Natural killer cell treated with Interleukin-12 subunit alpha and Interleukin-12 subunit beta and Interleukin-15 and Interleukin-18, amount 100 ng/mL, for 72 hours (primary cell): ENCODE measurements around the gene C10orf95. TPM values are rescaled to one million over a fixed set of nuclear protein-coding genes. Genes with fewer than 3 reads are reported as not detected.
"Not testable (repeated sequence)": the region's sequence is repeated elsewhere in the genome, so short reads cannot be mapped to it uniquely, and the experiment has no call there.

Experiments used
- ATAC-seq, 2 donors: fragments of 150-1000 bp; cut with Tn5 transposase in 1 of 2; sonication (Bioruptor Pico), chemical (Tn5 transposase) in 1 of 2; 2 replicates each; pipeline ENCODE4 v1.10.0; 2021
- DNase-seq: peaks from one replicate; pipeline ENCODE4 v3.0.0; 2022; ENCODE audit warnings: low spot score
- H3K27ac Mint-ChIP-seq, 2 donors: 1 replicate in 1 of 2; 2 replicates in 1 of 2; pipeline ENCODE4 v1.8.0; 2022; ENCODE audit warnings: mixed read lengths in 2 of 2, mild to moderate bottlenecking in 1 of 2, moderate library complexity in 1 of 2
- H3K27me3 Mint-ChIP-seq, 2 donors: 1 replicate in 1 of 2; 2 replicates in 1 of 2; pipeline ENCODE4 v1.8.0; 2022; ENCODE audit warnings: mixed read lengths in 2 of 2
- H3K36me3 Mint-ChIP-seq: one replicate; pipeline ENCODE4 v1.8.0; 2022; ENCODE audit warnings: mixed read lengths
- H3K4me1 Mint-ChIP-seq, 2 donors: 1 replicate in 1 of 2; 2 replicates in 1 of 2; pipeline ENCODE4 v1.8.0; 2022; ENCODE audit warnings: low read depth in 2 of 2, mixed read lengths in 2 of 2, mild to moderate bottlenecking in 1 of 2
- H3K4me3 Mint-ChIP-seq: one replicate; pipeline ENCODE4 v1.8.0; 2022; ENCODE audit warnings: mixed read lengths
- H3K9me3 Mint-ChIP-seq: 2 replicates; pipeline ENCODE4 v1.8.0; 2022; ENCODE audit warnings: mixed read lengths
- total RNA-seq, 2 donors: library from RNA; stranded (reverse); gene quantifications; one replicate each; pipeline ENCODE4 v1.2.3, GENCODE V29; 2022

C10orf95 gene, protein sequence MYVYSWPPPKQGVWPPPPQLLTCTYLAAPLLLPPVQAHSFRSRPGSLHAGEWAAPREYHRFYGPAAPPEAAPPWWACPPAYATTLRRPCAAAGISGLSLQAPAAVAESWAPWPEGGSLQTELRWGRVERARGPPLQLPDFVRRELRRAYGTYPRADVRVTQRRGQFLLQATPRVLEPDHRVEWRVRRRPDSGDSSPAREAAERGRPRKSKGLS
- total RNA-seq = under 1 TPM in 1 of 2 donors, not detected in 1; 0.98 TPM

DNA sequence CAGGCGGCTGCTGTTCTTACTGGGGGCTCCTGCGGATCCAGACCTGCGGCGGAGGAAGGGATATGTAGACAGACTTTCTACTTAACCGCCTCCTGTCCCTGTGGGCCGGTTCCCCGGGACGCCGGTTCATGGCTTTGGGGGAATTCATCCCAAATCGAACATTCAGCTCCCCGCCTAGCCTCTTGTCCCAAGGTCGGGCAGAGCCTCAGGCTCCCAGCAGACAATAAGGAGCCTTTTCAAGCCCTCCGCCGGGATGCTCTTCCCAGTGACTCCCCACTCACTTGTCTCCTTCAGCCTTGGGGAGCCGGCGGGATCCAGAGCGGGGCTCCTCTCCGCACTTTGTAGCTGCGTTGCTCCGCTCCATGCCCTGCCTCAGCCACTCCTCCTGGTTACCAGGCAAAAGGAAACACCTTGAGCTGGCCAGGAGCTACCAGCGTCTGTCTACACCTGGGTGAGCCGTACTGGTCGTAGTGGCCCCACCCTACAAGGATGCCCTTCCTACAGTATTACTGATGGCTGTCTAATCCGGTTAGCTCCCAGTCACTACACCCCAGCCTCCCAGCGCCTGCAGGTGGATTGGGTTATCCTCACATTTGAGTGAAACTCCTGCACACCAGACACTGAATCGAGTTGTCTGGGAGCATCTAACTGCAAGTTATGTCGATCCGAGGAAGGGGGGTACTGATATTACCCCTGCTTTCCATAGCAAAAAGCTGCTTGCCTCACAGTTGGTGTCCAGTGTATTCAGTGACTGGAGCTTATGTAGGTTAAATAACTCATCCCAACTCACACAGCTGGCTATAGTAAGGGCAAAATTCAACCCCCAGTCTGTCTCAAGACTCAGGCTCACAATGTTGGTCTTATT lies at the start of gene C10orf95:
C10orf95 (minus strand) TSS at position 439 of the 865 bp plus-strand sequence. CDS start 450 bp downstream, outside the sequence.
- Mint-ChIP-seq H3K4me1 (peaks cover 19 to 26% of the 10 kb centered on the region in 2 donors), H3K9me3 (no peaks in the 10 kb centered on the region), H3K27me3 (no peaks in the 10 kb centered on the region), H3K4me3 (peak within 1 kb of the TSS; percentile 81), H3K27ac (peak within 1 kb of the TSS; percentile 89 to 93), H3K36me3 (peaks cover 7% of the 10 kb centered on the region)
- DNase-seq = no peak
- ATAC-seq = no peak

DNA sequence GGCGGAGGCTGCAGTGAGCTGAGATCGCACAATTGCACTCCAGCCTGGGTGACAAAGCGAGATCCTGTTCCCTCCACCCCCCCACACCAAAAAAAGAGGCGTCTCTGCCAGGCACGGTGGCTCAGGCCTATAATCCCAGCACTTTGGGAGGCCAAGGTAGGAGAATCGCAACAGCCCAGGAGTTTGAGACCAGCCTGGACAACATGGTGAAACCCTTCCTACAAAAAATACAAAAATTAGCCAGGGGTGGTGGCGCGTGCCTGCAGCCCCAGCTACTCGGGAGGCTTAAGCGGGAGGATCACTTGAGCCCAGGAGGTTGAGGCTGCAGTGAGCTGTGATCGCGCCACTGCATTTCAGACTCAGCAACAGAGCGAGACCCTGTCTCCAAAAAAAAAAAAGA lies 49.3 kb upstream of the C10orf95 start:
- H3K27ac Mint-ChIP-seq, DNase-seq, H3K27me3 Mint-ChIP-seq, H3K4me3 Mint-ChIP-seq, ATAC-seq, H3K36me3 Mint-ChIP-seq, H3K9me3 Mint-ChIP-seq: not testable (repeated sequence)
- peaks cover 20 to 26% of the 10 kb centered on the region in 2 donors for H3K4me1 Mint-ChIP-seq

DNA sequence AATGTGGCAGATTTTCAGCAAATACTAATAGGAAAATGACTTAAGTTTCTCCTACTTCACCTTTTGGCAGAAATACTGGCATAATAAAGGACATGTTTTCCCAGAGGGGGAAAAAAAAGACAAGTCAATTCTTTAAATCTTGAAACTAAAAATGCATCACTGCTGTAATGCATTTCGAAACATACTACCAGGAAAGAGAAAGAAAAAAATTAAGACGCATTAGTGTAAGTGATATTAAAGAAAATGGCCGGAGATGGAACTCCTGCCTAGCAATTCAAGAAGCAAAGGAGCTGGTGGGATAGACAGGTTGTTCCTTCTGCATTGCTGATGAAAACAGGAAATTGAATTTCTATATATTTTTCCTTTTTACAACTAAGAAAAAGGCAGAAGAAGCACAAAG lies 48.0 kb upstream of the C10orf95 start:
- Mint-ChIP-seq H3K27ac (peak overlapping the region; percentile 8 to 47), H3K27me3 (no peaks in the 10 kb centered on the region), H3K4me1 (peaks cover 12 to 13% of the 10 kb centered on the region in 2 donors), H3K9me3 (no peaks in the 10 kb centered on the region), H3K36me3 (no peaks in the 10 kb centered on the region), H3K4me3 (peak overlapping the region; percentile 22)
- DNase-seq = no peak
- no peak for ATAC-seq

DNA sequence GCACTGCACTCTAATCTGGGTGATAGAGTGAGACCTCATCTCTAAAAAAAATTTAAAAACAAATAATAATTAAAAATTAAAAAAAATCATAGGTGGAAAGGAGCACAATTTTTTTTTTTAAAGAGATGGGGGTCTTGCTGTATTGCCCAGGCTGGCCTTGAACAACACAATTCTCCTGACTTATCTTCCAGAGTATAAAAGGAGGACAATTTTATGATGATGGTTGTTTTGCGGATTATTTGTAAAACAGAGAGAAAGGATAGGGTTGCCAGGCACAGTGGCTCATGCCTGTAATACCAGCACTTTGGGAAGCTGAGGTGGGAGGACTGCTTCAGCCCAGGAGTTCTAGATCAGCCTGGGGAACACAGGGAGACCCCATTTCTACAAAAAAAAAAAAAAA lies 46.2 kb upstream of the C10orf95 start:
- ATAC-seq (no peak), DNase-seq (no peak)
- no peak overlapping the region for H3K27ac Mint-ChIP-seq
- H3K27me3 Mint-ChIP-seq = no peaks in the 10 kb centered on the region
- peaks cover 23% of the 10 kb centered on the region in 2 donors for H3K4me1 Mint-ChIP-seq
- H3K4me3 Mint-ChIP-seq = no peak overlapping the region
- no peaks in the 10 kb centered on the region for H3K36me3 Mint-ChIP-seq
- H3K9me3 Mint-ChIP-seq = no peaks in the 10 kb centered on the region

DNA sequence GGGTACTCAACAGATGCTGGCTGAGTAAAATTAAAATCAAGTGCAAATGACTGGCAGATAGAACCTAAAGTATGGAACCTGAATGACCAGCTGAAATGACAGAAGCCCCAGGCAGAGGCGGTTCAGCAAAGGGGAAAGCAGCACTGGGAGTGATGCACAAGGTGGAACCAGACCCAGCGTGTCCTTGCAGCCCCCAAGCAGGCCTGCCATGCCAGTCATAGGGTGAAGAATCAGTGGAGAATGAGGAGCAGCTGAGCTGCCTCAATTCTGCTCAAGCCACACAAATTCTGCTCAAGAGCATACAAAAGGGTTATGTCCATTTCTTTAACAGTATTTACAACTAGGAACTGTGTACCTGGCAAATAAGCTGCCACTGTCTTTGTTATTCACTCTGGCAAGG lies 42.4 kb upstream of the C10orf95 start:
- Mint-ChIP-seq H3K36me3 (no peaks in the 10 kb centered on the region), H3K4me1 (peaks cover 19 to 20% of the 10 kb centered on the region in 2 donors), H3K27ac (peak overlapping the region in 1 of 2 donors; percentile 33), H3K4me3 (no peak overlapping the region), H3K9me3 (no peaks in the 10 kb centered on the region), H3K27me3 (no peaks in the 10 kb centered on the region)
- no peak for DNase-seq
- ATAC-seq = no peak

DNA sequence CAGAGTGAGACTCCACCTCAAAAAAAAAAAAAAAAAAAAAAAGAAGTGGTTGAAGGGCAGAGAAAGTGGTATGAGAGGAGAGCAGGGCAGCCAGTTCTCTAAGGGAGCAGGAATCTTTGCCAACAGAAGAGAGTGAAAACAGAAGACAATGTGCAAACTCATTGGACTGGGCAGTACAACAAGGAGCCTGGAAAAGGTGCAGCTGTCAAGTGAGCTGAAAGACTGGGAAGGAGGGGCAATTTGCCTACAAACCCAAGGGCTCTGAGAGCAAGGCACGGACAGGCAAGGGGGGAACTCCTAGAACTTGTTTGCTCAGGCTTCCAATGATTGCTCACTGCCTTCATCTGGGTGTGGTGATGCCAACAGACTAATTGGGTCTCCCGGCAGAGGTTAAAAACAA lies 41.6 kb upstream of the C10orf95 start:
- Mint-ChIP-seq H3K4me3 (no peak overlapping the region), H3K27me3 (no peaks in the 10 kb centered on the region), H3K36me3 (no peaks in the 10 kb centered on the region), H3K4me1 (peaks cover 17 to 20% of the 10 kb centered on the region in 2 donors), H3K27ac (peak overlapping the region in 1 of 2 donors; percentile 33), H3K9me3 (no peaks in the 10 kb centered on the region)
- ATAC-seq (no peak), DNase-seq (no peak)

DNA sequence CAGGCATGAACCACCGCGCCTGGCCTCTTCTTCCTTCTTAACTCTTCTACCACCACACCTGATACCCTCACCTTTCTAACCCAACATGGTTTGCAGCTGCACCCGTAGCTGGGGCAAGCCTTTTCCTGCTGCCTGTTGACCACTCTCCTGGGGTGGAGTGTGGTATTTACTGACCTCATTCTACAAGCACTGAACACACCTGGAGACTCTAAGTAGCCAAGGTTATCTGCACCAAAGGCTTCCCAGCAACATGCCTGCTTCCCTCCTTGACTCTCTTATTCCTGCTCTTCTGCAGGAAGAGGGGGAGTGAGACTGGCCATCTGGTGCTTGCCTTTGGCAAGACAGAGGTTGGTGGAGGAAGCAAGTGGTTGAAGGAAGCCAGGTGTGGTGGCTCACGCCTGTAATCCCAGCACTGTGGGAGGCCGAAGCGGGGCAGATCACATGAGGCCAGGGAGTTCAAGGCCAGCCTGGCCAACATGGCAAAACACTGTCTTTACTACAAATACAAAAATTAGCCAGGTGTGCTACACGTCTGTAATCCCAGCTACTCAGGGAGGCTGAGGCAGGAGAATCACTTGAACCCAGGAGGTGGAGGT lies 41.1 kb upstream of the C10orf95 start:
- H3K9me3 Mint-ChIP-seq = no peaks in the 10 kb centered on the region
- H3K36me3 Mint-ChIP-seq = no peaks in the 10 kb centered on the region
- peaks cover 17 to 20% of the 10 kb centered on the region in 2 donors for H3K4me1 Mint-ChIP-seq
- peak overlapping the region in 1 of 2 donors; percentile 10 for H3K27ac Mint-ChIP-seq
- DNase-seq = no peak
- H3K4me3 Mint-ChIP-seq = no peak overlapping the region
- ATAC-seq = no peak
- no peaks in the 10 kb centered on the region for H3K27me3 Mint-ChIP-seq

DNA sequence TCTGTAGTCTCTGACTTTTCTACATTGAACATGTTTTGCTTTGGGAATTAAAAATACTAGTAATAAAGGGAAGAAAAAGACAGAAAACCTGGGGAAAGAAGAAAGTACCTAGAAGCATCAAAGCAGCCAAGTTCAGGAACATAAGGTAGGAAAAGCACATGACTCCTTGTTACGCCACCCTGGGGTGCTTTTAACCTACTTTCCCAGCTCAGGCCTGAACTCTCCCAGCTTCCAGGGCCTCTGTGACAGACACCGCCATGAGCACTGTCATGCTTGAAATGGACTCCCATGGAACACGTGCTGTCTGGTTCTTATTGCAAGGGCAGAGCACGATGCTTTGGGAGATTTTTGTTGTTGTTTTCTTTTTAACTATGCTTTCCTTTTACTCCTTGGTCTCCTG lies 39.8 kb upstream of the C10orf95 start:
- H3K27me3 Mint-ChIP-seq = no peaks in the 10 kb centered on the region

DNA sequence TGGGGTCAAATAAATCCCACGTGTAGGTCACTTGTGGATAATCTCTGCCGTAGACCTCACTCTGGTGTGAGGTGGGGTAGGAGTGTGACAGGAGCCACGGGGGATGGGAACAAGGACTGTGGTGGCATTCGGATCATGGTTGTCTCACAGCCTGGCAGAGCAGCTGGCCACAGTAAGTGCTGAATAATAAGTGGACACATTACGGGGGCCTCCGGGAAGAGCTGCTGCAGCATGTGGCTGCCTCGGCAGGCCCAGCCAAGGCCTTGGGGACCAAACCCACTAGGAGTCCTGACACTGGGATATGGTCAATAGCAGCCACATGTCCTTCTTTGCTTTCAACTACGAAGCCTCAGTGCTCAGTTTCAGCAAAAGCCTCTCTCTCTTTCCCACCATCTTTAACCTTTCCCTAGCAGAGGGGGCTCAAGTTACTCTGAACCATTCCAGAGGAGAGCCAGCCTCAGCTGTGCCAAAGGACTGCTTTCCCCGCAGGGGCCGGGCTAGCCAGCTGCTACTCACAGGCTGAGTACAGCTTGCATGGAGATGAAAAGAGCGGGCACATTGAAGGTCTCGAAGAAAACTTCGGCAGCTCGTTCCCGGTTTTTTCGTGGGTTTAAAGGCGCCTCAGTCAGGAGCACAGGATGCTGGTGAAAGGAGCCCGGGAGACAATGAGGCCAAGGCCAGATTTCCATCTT lies 33.9 kb upstream of the C10orf95 start:
- Mint-ChIP-seq H3K27ac (no peak overlapping the region), H3K36me3 (no peaks in the 10 kb centered on the region), H3K9me3 (no peaks in the 10 kb centered on the region), H3K4me1 (no peaks in the 10 kb centered on the region), H3K4me3 (no peak overlapping the region), H3K27me3 (no peaks in the 10 kb centered on the region)
- DNase-seq (no peak), ATAC-seq (no peak)

More for the DNA sequence above, 39.8 kb upstream of the C10orf95 start:
- ATAC-seq = no peak
- H3K9me3 Mint-ChIP-seq = no peaks in the 10 kb centered on the region
- peaks cover 17% of the 10 kb centered on the region in 2 donors for H3K4me1 Mint-ChIP-seq
- no peak for DNase-seq
- no peak overlapping the region for H3K4me3 Mint-ChIP-seq
- H3K27ac Mint-ChIP-seq = peak overlapping the region in 1 of 2 donors; percentile 43
- no peaks in the 10 kb centered on the region for H3K36me3 Mint-ChIP-seq

DNA sequence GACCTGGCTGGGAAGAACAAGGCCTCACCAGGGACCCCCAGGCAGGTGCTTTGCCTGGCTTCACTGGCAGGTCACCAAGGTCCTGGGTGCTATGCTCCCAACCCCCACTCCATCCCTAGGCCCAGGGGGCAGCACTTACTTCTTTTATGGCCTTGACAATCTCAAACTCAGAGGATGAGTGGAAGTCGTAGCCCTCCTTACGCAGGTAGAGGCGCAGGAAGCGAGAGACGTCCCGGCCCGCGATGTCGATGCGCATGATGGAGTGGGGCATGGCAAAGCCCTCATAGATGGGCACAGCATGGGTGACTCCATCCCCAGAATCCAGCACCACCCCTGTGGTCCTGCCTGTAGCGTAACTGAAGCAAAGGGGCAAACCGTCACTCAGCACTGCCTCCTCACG lies 32.7 kb upstream of the C10orf95 start:
- Mint-ChIP-seq H3K36me3 (no peaks in the 10 kb centered on the region), H3K27ac (no peak overlapping the region), H3K4me1 (peaks cover 2 to 4% of the 10 kb centered on the region in 2 donors), H3K27me3 (no peaks in the 10 kb centered on the region), H3K4me3 (no peak overlapping the region), H3K9me3 (no peaks in the 10 kb centered on the region)
- DNase-seq = no peak
- no peak for ATAC-seq

DNA sequence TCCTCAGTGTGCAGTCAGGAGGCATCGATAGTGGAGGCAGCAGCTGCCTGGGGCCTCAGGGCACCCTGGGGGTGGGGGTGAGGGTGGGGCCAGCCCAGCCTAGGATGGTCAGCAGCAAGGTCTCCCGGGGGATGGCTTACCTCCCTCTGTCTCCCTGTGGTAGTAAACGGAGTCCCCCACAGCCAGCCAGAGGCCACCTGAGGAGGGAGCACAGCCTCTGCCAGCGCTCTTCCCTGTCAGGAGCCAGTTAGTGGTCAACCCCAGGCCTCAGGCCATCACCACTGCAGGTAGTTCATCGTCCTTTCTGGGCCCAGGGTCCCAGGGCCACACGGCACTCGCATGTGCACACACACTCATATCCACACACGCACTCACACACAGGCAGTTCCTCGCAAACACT lies 29.1 kb upstream of the C10orf95 start:
- no peak for DNase-seq
- Mint-ChIP-seq H3K27me3 (no peaks in the 10 kb centered on the region), H3K9me3 (no peaks in the 10 kb centered on the region), H3K36me3 (no peaks in the 10 kb centered on the region), H3K4me1 (peaks cover 6 to 7% of the 10 kb centered on the region in 2 donors), H3K27ac (no peak overlapping the region), H3K4me3 (no peak overlapping the region)
- ATAC-seq = no peak

DNA sequence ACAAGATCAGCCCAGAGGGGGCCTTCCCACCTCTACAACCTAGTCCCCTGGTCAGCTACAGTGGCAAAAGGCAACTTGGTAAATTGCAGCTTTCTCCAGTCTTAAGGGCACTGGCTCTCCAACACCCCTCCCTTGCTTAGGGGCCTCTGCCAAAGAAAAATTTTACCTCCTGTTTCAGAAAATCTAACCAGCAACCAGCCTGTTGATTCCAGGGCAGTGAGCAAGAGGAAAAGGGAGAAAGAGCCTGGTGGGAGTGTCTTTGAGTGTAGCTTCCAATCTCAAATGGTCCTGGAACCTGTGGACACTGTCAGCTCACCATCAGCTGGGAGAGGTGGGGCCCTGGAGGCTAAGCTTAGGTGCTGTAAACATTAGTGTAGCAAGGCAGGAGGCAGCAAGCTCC lies 28.3 kb upstream of the C10orf95 start:
- H3K9me3 Mint-ChIP-seq = no peaks in the 10 kb centered on the region
- no peak for DNase-seq
- H3K27me3 Mint-ChIP-seq = no peaks in the 10 kb centered on the region
- no peak for ATAC-seq
- peak overlapping the region in 1 of 2 donors; percentile 84 for H3K27ac Mint-ChIP-seq
- no peak overlapping the region for H3K4me3 Mint-ChIP-seq
- no peaks in the 10 kb centered on the region for H3K36me3 Mint-ChIP-seq
- peaks cover 6 to 7% of the 10 kb centered on the region in 2 donors for H3K4me1 Mint-ChIP-seq

DNA sequence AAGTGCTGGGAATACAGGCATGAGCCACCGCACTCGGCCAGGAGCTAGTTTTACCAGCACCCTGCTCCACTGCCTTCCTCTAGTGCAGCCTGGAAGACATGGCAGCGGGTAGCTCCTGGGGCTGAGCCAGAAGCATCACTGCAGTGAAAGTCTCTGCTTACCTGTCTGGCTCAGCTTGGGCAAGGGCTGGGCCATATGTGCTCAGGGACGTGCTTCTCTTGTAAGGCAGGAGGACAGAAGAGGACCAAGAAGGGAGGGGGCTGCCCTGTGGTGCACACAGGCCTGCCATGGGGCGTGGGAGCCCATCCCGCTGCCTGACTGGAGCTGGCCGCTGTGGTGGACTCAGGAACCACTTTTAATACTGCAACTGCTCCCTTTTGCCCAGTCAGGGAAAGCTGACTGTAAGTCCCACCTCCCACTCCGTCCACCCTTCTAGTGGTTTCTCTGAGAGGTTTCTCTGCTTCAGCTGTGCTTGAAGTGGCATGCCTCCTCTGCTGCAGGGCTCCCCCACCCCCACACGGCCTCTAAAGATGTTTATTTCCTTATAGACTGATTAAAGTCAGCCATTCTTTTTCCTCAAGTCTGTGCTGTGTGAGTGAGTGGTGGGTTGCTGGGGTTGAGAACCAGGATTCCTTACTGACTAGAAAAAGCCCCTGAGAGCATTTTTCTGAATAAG lies 25.3 kb upstream of the C10orf95 start:
- H3K27ac Mint-ChIP-seq = peak overlapping the region in 1 of 2 donors; percentile 12
- H3K27me3 Mint-ChIP-seq = no peaks in the 10 kb centered on the region
- H3K36me3 Mint-ChIP-seq = no peaks in the 10 kb centered on the region
- DNase-seq = no peak
- H3K9me3 Mint-ChIP-seq = no peaks in the 10 kb centered on the region
- no peak for ATAC-seq
- H3K4me1 Mint-ChIP-seq = peaks cover 11 to 18% of the 10 kb centered on the region in 2 donors
- H3K4me3 Mint-ChIP-seq = no peak overlapping the region
